GM19455 (cell line): ENCODE data around the gene NR2F1.
A peak's percentile ranks its signal among the peaks of the same experiment; 100 is the strongest.

Source experiments
- ATAC-seq: cut with Tn5 transposase; IDR thresholded peaks from one replicate; pipeline ENCODE4 v1.9.1; 2021; ENCODE audit not compliant: unreplicated experiment

The NR2F1 gene

GRCh38 chr5:93577854-93578812 lies 4.9 kb upstream of the NR2F1 start:
- no peak for ATAC-seq

GRCh38 chr5:93578813-93579691 lies 4.0 kb upstream of the NR2F1 start:
- ATAC-seq: no peak

- ATAC-seq: no peak
Measured at GRCh38 chr5:93579692-93580062, 3.3 kb upstream of the NR2F1 start.

- ATAC-seq: no peak
Measured at GRCh38 chr5:93580063-93580926, 2.7 kb upstream of the NR2F1 start.

DNA sequence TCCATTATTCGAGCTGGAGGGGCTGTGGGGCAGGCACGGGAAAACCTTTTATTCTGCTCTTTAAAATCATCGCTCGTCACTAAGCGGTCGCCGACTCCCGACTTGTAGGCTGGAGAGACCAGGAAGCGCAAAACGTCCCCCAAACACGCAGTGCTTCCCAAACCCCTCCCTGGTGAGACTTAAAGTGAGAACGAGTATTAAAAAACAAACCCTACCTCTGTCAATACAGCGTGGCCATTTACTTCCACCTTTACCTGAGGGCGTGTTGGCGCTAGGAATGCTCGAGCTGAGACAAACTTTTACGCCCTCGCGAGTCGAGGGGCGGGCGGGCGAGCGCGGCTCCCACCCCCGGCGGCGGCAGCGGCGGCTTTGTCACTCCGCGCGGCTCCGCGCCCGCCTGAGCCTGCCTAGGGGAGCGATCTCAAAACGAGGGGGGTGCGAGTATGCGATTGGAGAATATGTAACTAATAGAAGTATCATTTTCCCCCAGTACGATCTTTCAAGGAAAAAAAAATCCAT lies 2.0 kb upstream of the NR2F1 start, which contains the start of gene NR2F1-AS1:
Gene NR2F1-AS1, minus strand, starts transcription at position 293 of the 519 bp plus-strand sequence.
- ATAC-seq: peak; percentile 18

GRCh38 chr5:93582167-93582462 lies 907 bp upstream of the NR2F1 start:
- no peak for ATAC-seq

DNA sequence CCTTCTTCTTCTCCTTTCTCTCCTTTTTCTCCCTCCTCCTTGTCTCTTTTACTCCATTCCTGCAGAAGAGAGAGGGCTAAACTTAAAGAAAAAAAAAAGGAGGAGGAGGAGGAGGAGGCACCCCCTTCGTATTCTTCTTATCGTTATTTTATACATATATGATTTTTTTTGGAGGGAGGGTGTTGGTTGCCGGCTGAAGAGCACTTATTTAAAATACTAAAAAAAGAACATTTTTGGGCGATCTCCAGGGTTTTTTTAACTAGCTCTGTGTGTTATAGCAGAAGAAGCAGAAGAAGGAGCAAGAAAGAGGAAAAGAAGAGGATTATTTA lies 381 bp downstream of the NR2F1 start:
- no peak for ATAC-seq

GRCh38 chr5:93583768-93584595 lies 960 bp downstream of the NR2F1 start:
- ATAC-seq: peak; percentile 40

DNA sequence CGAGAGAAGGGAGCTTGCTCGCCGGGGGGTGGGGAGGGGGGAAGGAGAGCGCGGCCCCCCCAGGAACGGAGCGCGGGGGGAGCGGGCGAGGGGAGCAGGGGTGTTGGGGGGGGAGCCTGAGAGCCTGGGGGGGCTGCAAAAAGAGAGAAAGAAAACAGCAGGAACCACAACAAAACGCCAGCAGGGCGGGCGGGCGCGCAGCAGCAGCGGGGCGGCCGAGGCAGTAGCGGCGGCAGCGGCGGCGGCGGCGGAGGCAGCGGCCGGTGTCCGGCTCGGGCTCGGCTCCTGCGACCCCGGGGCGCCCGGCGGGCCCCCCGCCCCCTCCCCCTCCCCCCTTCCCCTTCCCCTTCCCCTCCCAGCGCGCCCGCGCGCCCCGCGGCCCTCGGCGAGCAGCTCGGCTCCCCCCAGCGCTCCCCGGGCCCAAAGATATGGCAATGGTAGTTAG lies 1.6 kb downstream of the NR2F1 start:
- ATAC-seq: no peak

- no peak for ATAC-seq
Measured at GRCh38 chr5:93585041-93585766, 2.2 kb downstream of the NR2F1 start.

- ATAC-seq: no peak
Measured at GRCh38 chr5:93585767-93586385, 2.9 kb downstream of the NR2F1 start.

- no peak for ATAC-seq
Measured at GRCh38 chr5:93586736-93587596, 3.9 kb downstream of the NR2F1 start.

GRCh38 chr5:93587597-93588351 lies 4.8 kb downstream of the NR2F1 start:
- ATAC-seq: no peak

GRCh38 chr5:93588352-93589151 lies 5.5 kb downstream of the NR2F1 start:
- no peak for ATAC-seq

- no peak for ATAC-seq
Measured at GRCh38 chr5:93589152-93589828, 6.3 kb downstream of the NR2F1 start.

- no peak for ATAC-seq
Measured at GRCh38 chr5:93589829-93590215, 6.8 kb downstream of the NR2F1 start.
